GM12873 (cell line): ENCODE results near the gene TSPAN2.

ENCODE experiments used
- TF ChIP-seq, protein P1 (sequence below): IDR thresholded peaks from 2 replicates; pipeline ENCODE4 v1.5.1; 2012; ENCODE audit warnings: low read depth, mild to moderate bottlenecking, moderate library complexity, low read length, control low read depth; ENCODE audit not compliant: insufficient read depth; ENCODE audit errors: missing control alignments

The TSPAN2 gene

DNA sequence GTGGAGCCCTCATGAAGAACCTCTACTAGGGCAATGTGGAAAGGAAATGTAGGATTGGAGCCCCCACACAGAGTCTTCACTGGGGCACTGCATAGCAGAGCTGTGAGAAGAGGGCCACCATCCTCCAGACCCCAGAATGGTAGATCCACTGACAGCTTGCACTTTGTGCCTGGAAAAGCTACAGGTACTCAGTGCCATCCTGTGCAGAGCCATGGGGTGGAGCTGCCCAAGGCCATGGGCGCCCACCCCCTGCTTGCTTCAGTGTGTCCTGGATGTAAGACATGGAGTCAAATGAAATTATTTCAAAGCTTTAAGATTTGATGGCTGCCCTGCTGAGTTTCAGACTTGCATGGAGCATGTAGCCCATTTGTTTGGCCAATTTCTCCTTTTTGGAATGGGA is 76.9 kb downstream of the TSPAN2 start:
- TF ChIP-seq, protein P1, sequence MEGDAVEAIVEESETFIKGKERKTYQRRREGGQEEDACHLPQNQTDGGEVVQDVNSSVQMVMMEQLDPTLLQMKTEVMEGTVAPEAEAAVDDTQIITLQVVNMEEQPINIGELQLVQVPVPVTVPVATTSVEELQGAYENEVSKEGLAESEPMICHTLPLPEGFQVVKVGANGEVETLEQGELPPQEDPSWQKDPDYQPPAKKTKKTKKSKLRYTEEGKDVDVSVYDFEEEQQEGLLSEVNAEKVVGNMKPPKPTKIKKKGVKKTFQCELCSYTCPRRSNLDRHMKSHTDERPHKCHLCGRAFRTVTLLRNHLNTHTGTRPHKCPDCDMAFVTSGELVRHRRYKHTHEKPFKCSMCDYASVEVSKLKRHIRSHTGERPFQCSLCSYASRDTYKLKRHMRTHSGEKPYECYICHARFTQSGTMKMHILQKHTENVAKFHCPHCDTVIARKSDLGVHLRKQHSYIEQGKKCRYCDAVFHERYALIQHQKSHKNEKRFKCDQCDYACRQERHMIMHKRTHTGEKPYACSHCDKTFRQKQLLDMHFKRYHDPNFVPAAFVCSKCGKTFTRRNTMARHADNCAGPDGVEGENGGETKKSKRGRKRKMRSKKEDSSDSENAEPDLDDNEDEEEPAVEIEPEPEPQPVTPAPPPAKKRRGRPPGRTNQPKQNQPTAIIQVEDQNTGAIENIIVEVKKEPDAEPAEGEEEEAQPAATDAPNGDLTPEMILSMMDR: no peak

DNA sequence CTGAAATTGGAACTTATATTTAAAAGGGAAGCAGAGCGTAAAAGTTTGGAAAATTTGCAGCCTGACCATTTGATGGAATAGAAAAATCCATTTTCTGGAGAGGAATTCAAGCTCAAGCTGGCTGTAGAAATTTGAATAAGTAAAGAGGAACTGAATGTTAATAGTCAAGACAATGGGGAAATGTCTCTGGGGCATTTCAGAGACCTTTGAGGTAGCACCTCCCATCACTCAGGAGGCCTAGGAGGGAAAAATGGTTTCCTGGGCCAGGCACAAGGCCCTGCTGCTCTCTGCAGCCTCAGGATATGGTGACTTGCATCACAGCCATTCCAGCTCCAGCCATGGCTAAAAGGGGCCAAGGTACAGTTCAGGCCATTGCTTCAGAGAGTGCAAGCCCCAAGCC is 77.3 kb downstream of the TSPAN2 start:
- TF ChIP-seq, protein P1: no peak

DNA sequence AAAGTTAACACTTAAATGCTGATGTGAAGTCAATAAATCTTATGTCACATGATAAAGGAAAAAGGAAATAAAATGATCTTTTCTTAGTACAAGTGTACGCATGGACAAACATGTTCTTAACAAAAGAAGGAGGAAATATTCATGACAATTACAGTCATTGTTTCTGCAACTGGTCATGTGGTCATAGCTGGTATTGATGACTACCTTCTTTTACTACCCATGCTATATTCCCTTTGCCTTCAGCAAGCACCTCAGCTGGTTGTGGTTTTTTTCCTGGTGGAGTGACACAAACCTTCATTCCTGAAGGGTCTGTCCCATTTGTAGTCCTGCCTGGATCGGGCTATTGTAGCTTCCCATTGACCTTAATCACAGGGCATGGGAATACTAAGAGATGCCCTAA is 83.1 kb downstream of the TSPAN2 start:
- TF ChIP-seq, protein P1: no peak
